IPS-15b (cell line): Measurements from ENCODE around the gene FUT6.

Experiments used
- H3K27me3 ChIP-seq: one replicate; pipeline ENCODE4 v1.6.1; 2013; ENCODE audit warnings: low read length; ENCODE audit not compliant: control insufficient read depth, insufficient read depth
- H3K36me3 ChIP-seq: one replicate; pipeline ENCODE4 v1.6.1; 2013; ENCODE audit warnings: low read length; ENCODE audit not compliant: control insufficient read depth, insufficient read depth
- H3K4me1 ChIP-seq: one replicate; pipeline ENCODE4 v1.6.1; 2013; ENCODE audit warnings: mild to moderate bottlenecking, low read length; ENCODE audit not compliant: control insufficient read depth, insufficient read depth
- H3K4me3 ChIP-seq: one replicate; pipeline ENCODE4 v1.5.1; 2013; ENCODE audit warnings: low read depth, low read length
- H3K9ac ChIP-seq: one replicate; pipeline ENCODE4 v1.6.1; 2013; ENCODE audit warnings: low read depth, mild to moderate bottlenecking, low read length
- H3K9me3 ChIP-seq: one replicate; pipeline ENCODE4 v1.6.1; 2013; ENCODE audit warnings: mild to moderate bottlenecking, low read length; ENCODE audit not compliant: control insufficient read depth, insufficient read depth

The FUT6 gene

GRCh38 chr19:5822181-5822844, 17.2 kb downstream of the FUT6 start:
- no peaks in the 10 kb centered on the region for H3K9me3 ChIP-seq
- H3K9ac ChIP-seq = no peak overlapping the region
- peaks cover 3% of the 10 kb centered on the region for H3K4me1 ChIP-seq
- no peaks in the 10 kb centered on the region for H3K27me3 ChIP-seq
- H3K4me3 ChIP-seq = no peak overlapping the region
- no peaks in the 10 kb centered on the region for H3K36me3 ChIP-seq

- no peaks in the 10 kb centered on the region for H3K27me3 ChIP-seq
- H3K4me3 ChIP-seq = no peak overlapping the region
- no peaks in the 10 kb centered on the region for H3K9me3 ChIP-seq
- no peaks in the 10 kb centered on the region for H3K36me3 ChIP-seq
- H3K4me1 ChIP-seq = no peaks in the 10 kb centered on the region
- no peak overlapping the region for H3K9ac ChIP-seq
These were observed 17.9 kb downstream of the FUT6 start for GRCh38 chr19:5821521-5822180.

- Histone ChIP-seq H3K4me3 (no peak overlapping the region), H3K4me1 (no peaks in the 10 kb centered on the region), H3K9ac (no peak overlapping the region), H3K27me3 (no peaks in the 10 kb centered on the region), H3K36me3 (no peaks in the 10 kb centered on the region), H3K9me3 (no peaks in the 10 kb centered on the region)
These were observed 18.7 kb downstream of the FUT6 start for GRCh38 chr19:5820785-5821184.

- H3K9me3 ChIP-seq = no peaks in the 10 kb centered on the region
- H3K4me1 ChIP-seq = no peaks in the 10 kb centered on the region
- H3K27me3 ChIP-seq = no peaks in the 10 kb centered on the region
- H3K36me3 ChIP-seq = no peaks in the 10 kb centered on the region
- no peak overlapping the region for H3K4me3 ChIP-seq
- no peak overlapping the region for H3K9ac ChIP-seq
These were observed 20.9 kb downstream of the FUT6 start for GRCh38 chr19:5818594-5818993.

GRCh38 chr19:5817218-5817617, 22.3 kb downstream of the FUT6 start:
- no peaks in the 10 kb centered on the region for H3K27me3 ChIP-seq
- no peak overlapping the region for H3K9ac ChIP-seq
- H3K4me1 ChIP-seq = no peaks in the 10 kb centered on the region
- no peaks in the 10 kb centered on the region for H3K9me3 ChIP-seq
- no peaks in the 10 kb centered on the region for H3K36me3 ChIP-seq
- H3K4me3 ChIP-seq = no peak overlapping the region

GRCh38 chr19:5814852-5815246, 24.7 kb downstream of the FUT6 start:
- Histone ChIP-seq H3K36me3 (no peaks in the 10 kb centered on the region), H3K4me3 (no peak overlapping the region), H3K27me3 (no peaks in the 10 kb centered on the region), H3K9me3 (no peaks in the 10 kb centered on the region), H3K9ac (no peak overlapping the region), H3K4me1 (no peaks in the 10 kb centered on the region)

- Histone ChIP-seq H3K27me3 (no peaks in the 10 kb centered on the region), H3K4me1 (no peaks in the 10 kb centered on the region), H3K9me3 (no peaks in the 10 kb centered on the region), H3K9ac (no peak overlapping the region), H3K36me3 (no peaks in the 10 kb centered on the region), H3K4me3 (no peak overlapping the region)
These were observed 25.2 kb downstream of the FUT6 start for GRCh38 chr19:5814123-5814851.

- Histone ChIP-seq H3K4me1 (no peaks in the 10 kb centered on the region), H3K36me3 (no peaks in the 10 kb centered on the region), H3K4me3 (no peak overlapping the region), H3K27me3 (peaks cover 2% of the 10 kb centered on the region), H3K9me3 (no peaks in the 10 kb centered on the region), H3K9ac (no peak overlapping the region)
These were observed 28.4 kb downstream of the FUT6 start for GRCh38 chr19:5811117-5811516.

GRCh38 chr19:5809469-5809868, 30.0 kb downstream of the FUT6 start:
- Histone ChIP-seq H3K4me1 (no peaks in the 10 kb centered on the region), H3K9ac (no peak overlapping the region), H3K4me3 (no peak overlapping the region), H3K27me3 (peaks cover 2% of the 10 kb centered on the region), H3K36me3 (no peaks in the 10 kb centered on the region), H3K9me3 (no peaks in the 10 kb centered on the region)

GRCh38 chr19:5809053-5809452, 30.4 kb downstream of the FUT6 start:
- Histone ChIP-seq H3K36me3 (no peaks in the 10 kb centered on the region), H3K9ac (no peak overlapping the region), H3K9me3 (no peaks in the 10 kb centered on the region), H3K4me3 (no peak overlapping the region), H3K4me1 (no peaks in the 10 kb centered on the region), H3K27me3 (peaks cover 2% of the 10 kb centered on the region)

GRCh38 chr19:5808120-5808816, 31.2 kb downstream of the FUT6 start:
- Histone ChIP-seq H3K36me3 (no peaks in the 10 kb centered on the region), H3K4me3 (no peak overlapping the region), H3K4me1 (peaks cover 2% of the 10 kb centered on the region), H3K27me3 (peaks cover 7% of the 10 kb centered on the region), H3K9me3 (no peaks in the 10 kb centered on the region), H3K9ac (no peak overlapping the region)
